H1 (cell line): ENCODE results near the gene PRODH. TPM values are rescaled to one million over a fixed set of nuclear protein-coding genes. Genes with fewer than 3 reads are reported as not detected.
"Not testable (repeated sequence)": the region's sequence is repeated elsewhere in the genome, so short reads cannot be mapped to it uniquely, and the experiment has no call there.

Source experiments
- CTCF ChIA-PET: fragments of 300-600 bp; sonication (Branson Sonifier 250); formaldehyde crosslinking; loops from one replicate; lab custom pipeline; 2021; ENCODE audit not compliant: partially characterized antibody; lab: Charles Lee
- POLR2A ChIA-PET: fragments of 300-600 bp; sonication (Branson Sonifier 250); formaldehyde crosslinking; loops from one replicate; lab custom pipeline; 2021; ENCODE audit warnings: inconsistent platforms; ENCODE audit not compliant: partially characterized antibody; lab: Charles Lee
- DNase-seq, 2 experiments: peaks; one replicate each; pipeline versions ENCODE4 v3.0.0 to v3.0.0-alpha.2; 2010 to 2022; ENCODE audit warnings: low spot score in 2 of 2, low read depth in 1 of 2, mixed read lengths in 1 of 2
- FAIRE-seq: peaks from 2 replicates; lab custom pipeline; 2011; peaks lifted over from hg19 to GRCh38; lab: Jason Lieb, UNC
- H2AFZ ChIP-seq: 2 replicates; pipeline ENCODE4 v1.8.1; 2012; ENCODE audit warnings: low read length, inconsistent platforms
- H2AK5ac ChIP-seq: 2 replicates; pipeline ENCODE4 v1.6.1; 2013; ENCODE audit warnings: low read depth, low read length
- H2BK120ac ChIP-seq: replicated peaks from 2 replicates; pipeline ENCODE3; 2013; ENCODE audit warnings: low read depth, low read length, inconsistent platforms
- H2BK12ac ChIP-seq: 2 replicates; pipeline ENCODE4 v1.6.1; 2013; ENCODE audit warnings: low read depth, low read length
- H2BK15ac ChIP-seq: 2 replicates; pipeline ENCODE4 v1.6.1; 2013; ENCODE audit warnings: low read length
- H2BK20ac ChIP-seq: 2 replicates; pipeline ENCODE4 v1.6.1; 2013; ENCODE audit warnings: low read length
- H2BK5ac ChIP-seq: 2 replicates; pipeline ENCODE4 v1.6.1; 2013; ENCODE audit warnings: low read depth, low read length
- H3K14ac ChIP-seq: 2 replicates; pipeline ENCODE4 v1.6.1; 2013; ENCODE audit warnings: inconsistent platforms; ENCODE audit not compliant: insufficient read length
- H3K18ac ChIP-seq: 2 replicates; pipeline ENCODE4 v1.6.1; 2013; ENCODE audit warnings: low read length; ENCODE audit errors: extremely low read depth
- H3K23ac ChIP-seq: 2 replicates; pipeline ENCODE4 v1.6.1; 2013; ENCODE audit warnings: inconsistent platforms; ENCODE audit not compliant: insufficient read length
- H3K23me2 ChIP-seq: 2 replicates; pipeline ENCODE4 v1.6.1; 2013; ENCODE audit warnings: low read depth, low read length
- H3K27ac ChIP-seq: 2 replicates; pipeline ENCODE4 v1.6.1; 2011; ENCODE audit warnings: low read depth, low read length, inconsistent platforms
- H3K27me3 ChIP-seq, 4 experiments: replicated peaks in 1 of 4; 1 replicate in 1 of 4; 2 replicates in 3 of 4; pipeline versions ENCODE4 v1.6.1 to v1.8.1; 2011 to 2013; ENCODE audit warnings: low read length in 3 of 4, mild to moderate bottlenecking in 3 of 4, inconsistent platforms in 2 of 4, mixed read lengths in 2 of 4, moderate library complexity in 1 of 4; ENCODE audit not compliant: control insufficient read depth in 3 of 4, insufficient read depth in 3 of 4; ENCODE audit errors: extremely low read depth in 1 of 4
- H3K36me3 ChIP-seq, 4 experiments: 2 replicates each; pipeline versions ENCODE4 v1.6.1 to v1.8.1; 2011 to 2013; ENCODE audit warnings: mild to moderate bottlenecking in 4 of 4, low read length in 3 of 4, moderate library complexity in 2 of 4, control low read depth in 1 of 4, inconsistent platforms in 1 of 4; ENCODE audit not compliant: insufficient read depth in 4 of 4, control insufficient read depth in 2 of 4
- H3K4ac ChIP-seq: replicated peaks from 2 replicates; pipeline ENCODE3; 2013; ENCODE audit warnings: low read length, low read depth, mixed read lengths, inconsistent platforms; ENCODE audit not compliant: insufficient read length
- H3K4me1 ChIP-seq, 4 experiments: replicated peaks in 1 of 4; 1 replicate in 1 of 4; 2 replicates in 3 of 4; pipeline versions ENCODE4 v1.6.1 to v1.8.1; 2011 to 2013; ENCODE audit warnings: low read length in 3 of 4, inconsistent platforms in 2 of 4, mixed read lengths in 1 of 4; ENCODE audit not compliant: insufficient read depth in 4 of 4, control insufficient read depth in 3 of 4
- H3K4me2 ChIP-seq, 2 experiments: 2 replicates each; pipeline versions ENCODE4 v1.6.1 to v1.8.1; 2011 to 2013; ENCODE audit warnings: low read depth in 2 of 2, low read length in 2 of 2, control low read depth in 1 of 2, inconsistent platforms in 1 of 2, mild to moderate bottlenecking in 1 of 2; ENCODE audit not compliant: insufficient read depth in 1 of 2
- H3K4me3 ChIP-seq, 4 experiments: fragments of 200-600, 300-600 bp in 1 of 4; sonication (generic), shearing (Covaris generic), sonication (Bioruptor Twin) in 1 of 4; 2 replicates each; pipeline versions ENCODE4 v1.5.1 to v1.8.1; 2011 to 2016; ENCODE audit warnings: low read length in 4 of 4, low read depth in 3 of 4, control low read depth in 2 of 4, inconsistent platforms in 2 of 4, mild to moderate bottlenecking in 2 of 4, mixed read lengths in 1 of 4, moderate library complexity in 1 of 4; ENCODE audit not compliant: insufficient read depth in 2 of 4; ENCODE audit errors: extremely low read depth in 1 of 4
- H3K56ac ChIP-seq: replicated peaks from 2 replicates; pipeline ENCODE3; 2013; ENCODE audit warnings: low read depth, mild to moderate bottlenecking, mixed read lengths, low read length, inconsistent platforms; ENCODE audit not compliant: insufficient read length
- H3K79me1 ChIP-seq: 2 replicates; pipeline ENCODE4 v1.6.1; 2013; ENCODE audit warnings: low read depth, low read length, control low read depth
- H3K79me2 ChIP-seq, 2 experiments: 2 replicates each; pipeline versions ENCODE4 v1.6.1 to v1.8.1; 2012 to 2013; ENCODE audit warnings: low read length in 2 of 2, mild to moderate bottlenecking in 2 of 2, inconsistent platforms in 1 of 2; ENCODE audit not compliant: insufficient read depth in 2 of 2, control insufficient read depth in 1 of 2
- H3K9ac ChIP-seq, 4 experiments: replicated peaks in 1 of 4; 1 replicate in 1 of 4; 2 replicates in 3 of 4; pipeline versions ENCODE4 v1.6.1 to v1.8.1; 2011 to 2013; ENCODE audit warnings: low read depth in 3 of 4, low read length in 3 of 4, control low read depth in 2 of 4, mild to moderate bottlenecking in 2 of 4, moderate library complexity in 2 of 4, inconsistent platforms in 1 of 4; ENCODE audit errors: extremely low read depth in 1 of 4
- H3K9me3 ChIP-seq, 2 experiments: 2 replicates each; pipeline versions ENCODE4 v1.6.1 to v1.8.1; 2012 to 2013; ENCODE audit warnings: mild to moderate bottlenecking in 2 of 2, moderate library complexity in 2 of 2, control low read depth in 1 of 2, inconsistent platforms in 1 of 2, low read depth in 1 of 2, low read length in 1 of 2, mixed read lengths in 1 of 2; ENCODE audit not compliant: insufficient read depth in 2 of 2
- H4K20me1 ChIP-seq, 2 experiments: replicated peaks in 1 of 2; 2 replicates each; pipeline versions ENCODE3 to v1.8.1; 2011 to 2013; ENCODE audit warnings: inconsistent platforms in 2 of 2, low read length in 2 of 2, mild to moderate bottlenecking in 1 of 2; ENCODE audit not compliant: insufficient read depth in 2 of 2, control insufficient read depth in 1 of 2
- H4K5ac ChIP-seq: 2 replicates; pipeline ENCODE4 v1.6.1; 2013; ENCODE audit warnings: low read length, low read depth, mixed read lengths, inconsistent platforms; ENCODE audit not compliant: insufficient read length
- H4K8ac ChIP-seq: 2 replicates; pipeline ENCODE4 v1.8.0; 2013; ENCODE audit warnings: mild to moderate bottlenecking, moderate library complexity, low read length, inconsistent platforms; ENCODE audit not compliant: insufficient read depth; ENCODE audit errors: extremely low read depth
- H4K91ac ChIP-seq: replicated peaks from 2 replicates; pipeline ENCODE3; 2013; ENCODE audit warnings: low read length, mixed read lengths, inconsistent platforms; ENCODE audit not compliant: insufficient read length
- WGBS, 2 experiments: shearing (Covaris generic) in 1 of 2; methylation state at CpG; one replicate each; pipeline versions ENCODE4 v1.1.6 to v1.1.7; 2013 to 2015; ENCODE audit warnings: low lambda C conversion rate in 2 of 2, mixed read lengths in 2 of 2, inconsistent platforms in 1 of 2, low coverage in 1 of 2, missing lambda C conversion rate in 1 of 2; ENCODE audit not compliant: insufficient replicate concordance in 2 of 2, insufficient coverage in 1 of 2, insufficient read length in 1 of 2; ENCODE audit errors: extremely low coverage in 1 of 2, missing lambda C conversion rate in 1 of 2; 5-methylcytosine and 5-hydroxymethylcytosine counted together
- polyA plus RNA-seq, 7 experiments: library from polyadenylated mRNA; depleted of rRNA in 3 of 7; stranded (reverse) in 5 of 7; unstranded in 2 of 7; fragments of >200 nt in 5 of 7; fragments of 200-250 nt in 2 of 7; gene quantifications; 1 replicate in 5 of 7; 2 replicates in 1 of 7; 4 replicates in 1 of 7; pipeline versions ENCODE4 v1.2.1 to v1.2.3, GENCODE V29; 2011 to 2013; ENCODE audit warnings: missing spikeins in 2 of 7, mixed read lengths in 2 of 7
- total RNA-seq: library from RNA; stranded (reverse); fragmentation: NEBNext Ultra II Directional; extraction: Animal tissue kit (Norgen Biotek cat#: 25700); gene quantifications from 2 replicates; pipeline ENCODE4 v1.2.1, GENCODE V29; 2021

The PRODH gene
- total and polyA plus RNA-seq, 2 of the 8 experiments (the other 6 are each of a cell fraction or from before 2014, with no cell fraction given) = 27.6 to 45.6 TPM

DNA sequence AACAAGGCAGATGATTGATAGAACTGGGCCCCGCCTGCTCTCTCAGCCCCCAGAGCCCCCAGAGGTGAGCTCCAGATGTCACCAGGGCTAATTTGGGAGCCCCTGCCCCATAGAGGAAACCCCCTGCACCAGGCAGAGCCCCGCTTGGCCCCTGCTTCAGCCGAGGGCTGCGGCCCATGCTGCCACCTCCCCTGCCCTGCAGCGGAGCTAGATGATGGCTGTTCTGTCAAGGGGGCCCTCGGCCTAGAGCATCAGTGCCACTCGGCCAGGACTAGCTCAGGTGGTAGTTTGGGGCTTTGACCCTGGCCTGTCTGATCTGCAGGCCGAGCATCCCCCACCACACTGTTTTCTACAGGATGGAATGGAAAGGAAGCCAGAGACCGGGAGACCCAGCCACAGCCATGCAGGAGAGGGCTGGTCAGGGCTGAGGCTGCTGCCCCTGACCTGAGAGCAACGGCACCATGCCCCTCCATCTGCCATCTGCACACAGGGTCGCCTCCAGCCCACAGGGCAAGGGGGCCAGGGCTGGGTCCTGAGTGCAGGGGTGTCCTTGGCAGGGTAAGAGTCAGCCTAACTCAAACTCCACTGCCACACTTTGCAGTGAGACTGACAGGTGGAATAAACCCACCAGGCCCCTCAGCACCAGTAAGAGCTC lies 24.2 kb upstream of the PRODH start:
- H3K4me3 ChIP-seq, H3K23ac ChIP-seq: not testable (repeated sequence)

DNA sequence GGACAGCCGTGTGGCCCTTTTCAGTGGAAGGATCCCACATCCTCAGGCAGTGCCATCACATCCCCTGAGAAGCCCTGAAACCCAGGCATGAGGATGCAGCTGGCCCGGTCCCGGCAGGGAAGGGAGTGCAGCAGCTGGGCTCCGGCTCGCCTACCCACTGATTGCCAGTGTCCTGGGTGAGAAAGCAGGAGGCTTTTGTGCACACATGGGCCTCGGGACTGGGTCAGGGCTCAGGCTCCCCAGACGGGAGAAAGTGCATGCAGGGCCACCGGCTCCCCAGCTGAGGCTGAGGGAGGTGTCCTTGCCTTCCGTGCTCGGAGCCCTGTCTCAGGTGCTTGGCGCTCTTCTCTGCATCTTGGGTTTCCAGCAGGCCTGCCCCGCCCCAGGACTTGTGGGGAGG lies 23.6 kb upstream of the PRODH start:
- H3K27ac ChIP-seq, H4K8ac ChIP-seq, H4K91ac ChIP-seq, H2BK12ac ChIP-seq, H3K18ac ChIP-seq, H2BK20ac ChIP-seq, H3K79me2 ChIP-seq, H4K5ac ChIP-seq, H2BK15ac ChIP-seq, H3K23ac ChIP-seq, DNase-seq, H3K14ac ChIP-seq, H4K20me1 ChIP-seq, H3K9ac ChIP-seq, H2BK120ac ChIP-seq, H3K56ac ChIP-seq, H3K27me3 ChIP-seq, H3K23me2 ChIP-seq, CTCF ChIA-PET, H2AK5ac ChIP-seq, H2BK5ac ChIP-seq, H3K4me1 ChIP-seq, FAIRE-seq, H3K36me3 ChIP-seq, H3K4me2 ChIP-seq, H2AFZ ChIP-seq, H3K4me3 ChIP-seq, H3K4ac ChIP-seq, H3K79me1 ChIP-seq, H3K9me3 ChIP-seq: not testable (repeated sequence)
- POLR2A ChIA-PET = interaction anchor here (2.0 kb wide), 1 partner anchor 10 kb away, joined by 4 read pairs; no protein-coding TSS in a partner anchor
- 85% methylated on average over 11 of the region's 12 CpGs; no CpG with 5 or more reads in 1 of the 2 experiments for WGBS, 2 experiments

More for the DNA sequence above, 24.2 kb upstream of the PRODH start:
- H2BK120ac ChIP-seq, CTCF ChIA-PET, H4K20me1 ChIP-seq, H3K9ac ChIP-seq, H3K27me3 ChIP-seq, H2AFZ ChIP-seq, H3K18ac ChIP-seq, H3K79me1 ChIP-seq, H4K8ac ChIP-seq, H3K9me3 ChIP-seq, H3K36me3 ChIP-seq, H3K56ac ChIP-seq, H4K5ac ChIP-seq, H3K23me2 ChIP-seq, H2BK12ac ChIP-seq, H2BK5ac ChIP-seq, H2AK5ac ChIP-seq, H3K4me1 ChIP-seq, H2BK20ac ChIP-seq, H2BK15ac ChIP-seq, H3K79me2 ChIP-seq, H3K14ac ChIP-seq, H3K4me2 ChIP-seq, H4K91ac ChIP-seq, FAIRE-seq, H3K4ac ChIP-seq, DNase-seq, H3K27ac ChIP-seq: not testable (repeated sequence)
- POLR2A ChIA-PET = interaction anchor here (2.0 kb wide), 1 partner anchor 11 kb away, joined by 4 read pairs; no protein-coding TSS in a partner anchor
- 81% methylated on average over 8 of the region's 11 CpGs; no CpG with 5 or more reads in 1 of the 2 experiments for WGBS, 2 experiments
